Measurements from ENCODE around the gene AMOTL2. TPM values are rescaled to one million over a fixed set of nuclear protein-coding genes. Genes with fewer than 3 reads are reported as not detected.
A peak's percentile ranks its signal among the peaks of the same experiment; 100 is the strongest.

Gene AMOTL2
- total and polyA plus RNA-seq, 2 experiments from 2014 or later: 63.9 to 81.6 TPM

DNA sequence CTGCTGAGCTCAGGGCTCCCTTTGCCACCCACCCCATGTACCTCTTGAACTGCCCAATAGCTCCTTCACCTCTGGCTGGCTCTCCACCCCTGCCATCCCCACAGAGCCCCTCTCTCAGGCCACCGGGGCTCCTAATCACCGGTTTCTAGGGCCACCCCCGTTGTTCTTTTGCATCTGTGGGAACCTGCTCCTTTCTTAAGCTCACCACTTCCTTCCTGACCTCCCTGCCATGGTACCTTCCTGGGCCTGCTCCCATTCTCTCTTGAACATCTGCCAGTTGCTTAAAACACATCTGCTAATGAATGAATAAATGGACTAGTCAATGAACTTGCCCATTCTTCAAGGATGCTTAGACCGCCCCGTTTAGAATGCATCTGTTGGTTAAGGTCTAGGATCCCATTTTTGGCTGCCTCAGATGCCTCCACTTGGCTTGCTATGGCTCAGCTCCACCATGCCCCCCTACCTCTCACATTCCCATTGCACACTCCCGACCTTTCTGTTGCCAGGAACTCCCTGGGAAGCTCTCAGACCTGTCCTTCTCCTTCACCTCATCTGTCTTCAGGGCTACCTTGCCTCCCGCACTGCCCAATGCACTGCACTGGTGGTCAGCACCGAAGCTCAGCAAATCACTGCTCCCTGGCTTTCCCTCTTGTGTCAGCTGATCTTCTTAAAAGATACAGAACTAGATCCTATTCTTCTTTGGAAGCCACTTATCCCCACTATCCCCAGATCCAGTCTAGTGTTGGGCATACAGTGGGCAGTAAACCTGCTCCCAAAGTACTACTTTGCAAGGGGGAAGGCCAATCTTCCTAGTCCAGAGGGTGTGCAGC lies 9.1 kb downstream of the AMOTL2 start:
- Histone ChIP-seq H3K79me2 (peaks cover 61% of the 10 kb centered on the region), H3K27me3 (no peaks in the 10 kb centered on the region), H3K9me3 (ENCODE audit: low read depth) (no peaks in the 10 kb centered on the region), H3K36me3 (replicated peaks; ENCODE audit: insufficient read depth, low read depth) (no peaks in the 10 kb centered on the region), H2AFZ (no peak overlapping the region), H3K27ac (peak overlapping the region; percentile 83), H4K20me1 (ENCODE audit: insufficient read depth, poor library complexity, severe bottlenecking) (peaks cover 33% of the 10 kb centered on the region), H3K4me1 (ENCODE audit: insufficient read depth) (peaks cover 70% of the 10 kb centered on the region), H3K4me2 (peak overlapping the region; percentile 71), H3K9me2 (replicated peaks; ENCODE audit: insufficient read depth) (no peaks in the 10 kb centered on the region), H3K4me3 (no peak overlapping the region)
- 60% methylated on average over 8 of the region's 8 CpGs for WGBS (ENCODE audit: low lambda C conversion rate, missing lambda C conversion rate)
- no peak for DNase-seq (ENCODE audit: low spot score)
- TF ChIP-seq EZH2 (IDR thresholded peaks at IDR 0.05; ENCODE audit: borderline replicate concordance) (no peak), EZH2phosphoT487 (IDR thresholded peaks at IDR 0.05; ENCODE audit: low read depth, severe bottlenecking, unreplicated experiment) (no peak), CTCF (IDR thresholded peaks at IDR 0.05; ENCODE audit: poor library complexity) (no peak)

DNA sequence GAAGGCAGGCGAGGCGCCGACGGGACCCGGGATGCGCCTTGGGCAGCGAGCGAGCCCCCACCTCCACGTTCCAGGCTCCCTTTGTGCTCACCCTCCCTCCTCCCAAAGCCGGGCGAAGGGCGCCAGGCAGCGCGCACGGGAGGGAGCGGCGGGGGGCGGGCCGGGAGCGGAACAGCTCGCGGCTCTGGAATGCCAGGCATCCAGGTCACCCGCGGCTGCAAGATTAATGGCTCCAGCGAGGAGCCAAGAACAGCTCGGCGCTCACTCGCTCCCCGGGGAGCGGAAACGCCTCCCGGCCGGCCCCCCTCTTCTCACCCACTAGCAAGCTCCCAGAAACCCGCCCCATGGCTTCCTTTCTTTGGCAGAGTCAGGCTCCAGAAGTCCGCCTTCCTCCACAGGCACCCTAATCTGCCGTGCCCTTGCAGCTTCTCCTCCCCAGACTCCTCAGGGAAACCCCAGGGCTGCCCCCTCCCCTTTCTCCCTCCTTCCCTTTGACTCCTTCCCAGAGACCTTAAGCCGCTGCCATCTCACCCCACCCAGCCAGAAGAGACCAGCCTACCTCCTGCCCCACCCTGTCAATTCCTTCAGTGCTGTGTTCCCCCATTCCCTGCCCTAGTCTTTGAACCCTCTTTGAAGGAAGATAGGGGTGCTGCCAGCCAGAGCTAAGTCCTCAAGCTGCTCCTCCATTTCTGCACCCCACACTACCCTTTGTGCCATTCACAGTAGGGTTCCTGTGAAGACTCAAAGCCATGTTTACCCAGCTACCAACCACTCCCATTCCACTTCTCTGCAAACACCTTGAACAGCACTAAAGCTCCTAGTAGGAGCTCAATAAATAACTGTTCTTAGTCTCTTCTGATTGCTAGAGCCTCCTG lies 9.9 kb downstream of the AMOTL2 start:
- no peaks in the 10 kb centered on the region for H3K27me3 ChIP-seq
- H2AFZ ChIP-seq: no peak overlapping the region
- peaks cover 65% of the 10 kb centered on the region for H3K4me1 ChIP-seq (ENCODE audit: insufficient read depth)
- H3K27ac ChIP-seq: peak overlapping the region; percentile 89
- TF ChIP-seq EZH2phosphoT487 (IDR thresholded peaks at IDR 0.05; ENCODE audit: low read depth, severe bottlenecking, unreplicated experiment): no peak
- no peak for TF ChIP-seq CTCF (IDR thresholded peaks at IDR 0.05; ENCODE audit: poor library complexity)
- H3K36me3 ChIP-seq (replicated peaks; ENCODE audit: insufficient read depth, low read depth): no peaks in the 10 kb centered on the region
- no peaks in the 10 kb centered on the region for H3K9me3 ChIP-seq (ENCODE audit: low read depth)
- H3K4me2 ChIP-seq: peak overlapping the region; percentile 71
- H4K20me1 ChIP-seq (ENCODE audit: insufficient read depth, poor library complexity, severe bottlenecking): peaks cover 24% of the 10 kb centered on the region
- DNase-seq (ENCODE audit: low spot score): peak; percentile 96
- no peak overlapping the region for H3K4me3 ChIP-seq
- peaks cover 53% of the 10 kb centered on the region for H3K79me2 ChIP-seq
- H3K9me2 ChIP-seq (replicated peaks; ENCODE audit: insufficient read depth): no peaks in the 10 kb centered on the region
- under 1% methylated on average over 13 of the region's 37 CpGs for WGBS (ENCODE audit: low lambda C conversion rate, missing lambda C conversion rate)

DNA sequence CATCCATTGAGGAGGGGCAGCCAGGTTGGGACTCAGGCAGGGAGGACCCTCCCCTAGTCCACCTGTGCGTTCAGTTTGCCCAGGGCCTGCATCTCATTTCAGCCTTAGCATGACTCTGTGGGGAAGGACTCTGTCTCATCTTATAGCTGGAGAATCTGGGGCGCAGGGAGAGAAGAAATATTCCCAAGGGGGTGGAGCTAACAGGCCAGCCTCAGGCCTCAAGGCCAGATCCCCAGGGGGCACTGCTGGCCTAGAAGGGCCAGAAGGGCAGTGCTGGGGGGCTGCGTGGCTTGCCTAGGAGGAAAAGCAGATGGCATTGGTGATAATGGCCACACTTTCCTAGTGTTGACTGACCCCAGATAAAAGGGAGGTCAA lies 10.9 kb downstream of the AMOTL2 start:
- Histone ChIP-seq H3K9me3 (ENCODE audit: low read depth) (no peaks in the 10 kb centered on the region), H3K36me3 (replicated peaks; ENCODE audit: insufficient read depth, low read depth) (peaks cover 6% of the 10 kb centered on the region), H2AFZ (no peak overlapping the region), H3K4me1 (ENCODE audit: insufficient read depth) (peaks cover 66% of the 10 kb centered on the region), H4K20me1 (ENCODE audit: insufficient read depth, poor library complexity, severe bottlenecking) (peaks cover 18% of the 10 kb centered on the region), H3K9me2 (replicated peaks; ENCODE audit: insufficient read depth) (no peaks in the 10 kb centered on the region), H3K4me3 (no peak overlapping the region), H3K27ac (peak overlapping the region; percentile 89), H3K27me3 (no peaks in the 10 kb centered on the region), H3K4me2 (peak overlapping the region; percentile 71), H3K79me2 (peaks cover 43% of the 10 kb centered on the region)
- DNase-seq (ENCODE audit: low spot score): no peak
- no peak for TF ChIP-seq CTCF (IDR thresholded peaks at IDR 0.05; ENCODE audit: poor library complexity)
- TF ChIP-seq EZH2 (IDR thresholded peaks at IDR 0.05; ENCODE audit: borderline replicate concordance): no peak
- TF ChIP-seq EZH2phosphoT487 (IDR thresholded peaks at IDR 0.05; ENCODE audit: low read depth, severe bottlenecking, unreplicated experiment): no peak
- WGBS (ENCODE audit: low lambda C conversion rate, missing lambda C conversion rate): 74% methylated on average over 3 of the region's 3 CpGs

All from hepatocyte (in vitro differentiated cells).